Mucosa of descending colon (tissue), 3 donors: ENCODE data around the gene POLR3C. TPM values are rescaled to one million over a fixed set of nuclear protein-coding genes. Genes with fewer than 3 reads are reported as not detected.
"Not testable (repeated sequence)": the region's sequence is repeated elsewhere in the genome, so short reads cannot be mapped to it uniquely, and the experiment has no call there.

Experiments used
- ATAC-seq: fragments of 200-7000 bp; cut with Tn5 transposase; one replicate; pipeline ENCODE4 v1.9.1; 2020; ENCODE audit warnings: mild to moderate bottlenecking, moderate library complexity
- DNase-seq, 3 donors: peaks; one replicate each; pipeline ENCODE4 v3.0.0-alpha.2; 2020
- H3K36me3 ChIP-seq: fragments of 200-600 bp; one replicate; pipeline ENCODE4 v1.8.0; 2021; ENCODE audit warnings: low read depth, mild to moderate bottlenecking
- H3K4me1 ChIP-seq: fragments of 200-600 bp; one replicate; pipeline ENCODE4 v1.8.0; 2021; ENCODE audit warnings: low read depth, mild to moderate bottlenecking
- H3K4me3 ChIP-seq: fragments of 200-600 bp; one replicate; pipeline ENCODE4 v1.8.0; 2021; ENCODE audit warnings: mild to moderate bottlenecking
- H3K9me3 ChIP-seq: fragments of 200-600 bp; one replicate; pipeline ENCODE4 v1.8.0; 2021; ENCODE audit warnings: mild to moderate bottlenecking
- CTCF ChIP-seq: fragments of 200-600 bp; IDR thresholded peaks from one replicate; pipeline ENCODE4 v1.8.0; 2022; ENCODE audit warnings: antibody characterized with exemption, mild to moderate bottlenecking
- intact Hi-C, 2 donors: fragments of 100-400 bp; cut with DNase I in 1 of 2; cut with micrococcal nuclease in 1 of 2; formaldehyde crosslinking; loops; one replicate each; pipeline versions ENCODE4 v1.11.0 to v1.11.1; 2022; cut with DNase I, micrococcal nuclease
- total RNA-seq, 3 donors: library from RNA; stranded (reverse); fragmentation: NEBNext Ultra II Directional in 2 of 3; extraction: Animal tissue kit (Norgen Biotek cat#: 25700) in 2 of 3; gene quantifications; one replicate each; pipeline versions ENCODE4 v1.2.1 to v1.2.4, GENCODE V29; 2021 to 2023
- donor health status: DM: no; HTN: no; CAD: no; lungs with moderate emphysema.
- donor health status: DM: no; HTN: no; CAD: no.
- donor health status: DM: no; HTN: yes; CAD: no.

POLR3C gene
- total RNA-seq, 3 donors from 2014 or later, result 17.5 to 24.0 (median 23.0) TPM

DNA sequence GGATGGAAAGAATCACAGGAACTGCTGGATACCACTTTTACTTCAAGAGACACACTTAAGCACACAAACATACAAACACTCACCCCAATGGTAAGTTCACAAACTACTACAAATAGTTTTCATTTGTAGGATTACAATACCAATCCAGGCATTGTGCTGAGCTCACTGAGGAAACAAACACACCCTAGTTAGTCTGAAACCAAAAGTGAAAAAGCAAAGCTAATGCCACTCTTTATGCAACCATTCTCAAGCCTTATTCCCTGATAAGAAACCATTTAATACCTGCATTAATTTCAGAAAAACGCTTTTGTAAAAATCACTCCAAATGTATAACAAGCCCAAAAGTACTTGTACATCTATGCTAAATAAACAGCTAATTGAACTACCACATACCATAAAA is 38.5 kb upstream of the POLR3C start:
- intact Hi-C loops, result no loop called here
- ATAC-seq, result peak; percentile 75
- no peaks in the 10 kb centered on the region for H3K36me3 ChIP-seq
- H3K4me3 ChIP-seq, result no peak overlapping the region
- DNase-seq, result no peak
- no peaks in the 10 kb centered on the region for H3K9me3 ChIP-seq
- TF ChIP-seq CTCF, result no peak
- H3K4me1 ChIP-seq, result peaks cover 9% of the 10 kb centered on the region

DNA sequence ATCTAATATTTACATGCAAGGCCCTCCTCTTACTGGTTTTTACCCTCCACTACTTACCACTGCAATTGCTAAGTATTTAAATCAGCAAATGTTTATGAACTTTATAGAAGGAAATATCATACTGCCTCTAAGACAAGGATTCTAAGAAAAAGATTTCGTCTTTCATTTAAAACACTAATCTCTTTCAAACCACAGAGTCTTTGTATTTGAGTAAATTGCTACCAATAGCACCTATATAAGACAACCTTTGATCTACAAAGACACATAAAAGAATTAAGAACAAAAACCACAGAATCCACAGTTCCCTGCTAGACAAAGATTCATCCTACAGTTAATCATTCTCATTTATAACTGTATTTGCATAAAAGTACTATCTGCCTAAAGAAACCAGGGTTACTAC is 37.7 kb upstream of the POLR3C start:
- H3K9me3 ChIP-seq, result no peaks in the 10 kb centered on the region
- H3K36me3 ChIP-seq, result no peaks in the 10 kb centered on the region
- peaks cover 9% of the 10 kb centered on the region for H3K4me1 ChIP-seq
- no peak for TF ChIP-seq CTCF
- ATAC-seq (no peak), DNase-seq (no peak)
- intact Hi-C loops, result no loop called here
- no peak overlapping the region for H3K4me3 ChIP-seq

DNA sequence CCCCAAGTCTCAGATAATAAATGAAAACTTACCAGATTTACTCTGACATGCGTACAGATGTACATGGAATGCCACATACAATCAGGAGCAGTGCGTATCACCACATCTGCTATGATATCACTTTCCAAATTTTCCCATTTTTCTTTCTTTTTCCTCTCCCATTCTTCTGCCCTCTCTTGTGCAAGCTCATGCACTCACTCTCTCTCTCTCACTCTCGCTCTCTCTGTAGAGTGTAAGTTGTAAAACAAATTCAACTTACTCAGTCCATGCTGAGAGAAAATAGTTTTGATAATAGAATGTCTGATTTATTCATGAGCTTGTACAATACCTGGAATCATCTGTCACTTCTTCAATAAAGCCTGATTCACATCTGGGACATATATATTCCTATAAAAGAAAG is 35.4 kb upstream of the POLR3C start:
- ATAC-seq, result no peak
- intact Hi-C loops, result no loop called here

GRCh38 chr1:145791860-145792259 is 32.1 kb upstream of the POLR3C start:
- not testable (repeated sequence) for DNase-seq, ATAC-seq, H3K4me3 ChIP-seq

More for the DNA sequence above, 35.4 kb upstream of the POLR3C start:
- DNase-seq, result no peak
- no peak for TF ChIP-seq CTCF
- H3K4me1 ChIP-seq, result peaks cover 9% of the 10 kb centered on the region
- H3K9me3 ChIP-seq, result no peaks in the 10 kb centered on the region
- H3K4me3 ChIP-seq, result no peak overlapping the region
- no peaks in the 10 kb centered on the region for H3K36me3 ChIP-seq

DNA sequence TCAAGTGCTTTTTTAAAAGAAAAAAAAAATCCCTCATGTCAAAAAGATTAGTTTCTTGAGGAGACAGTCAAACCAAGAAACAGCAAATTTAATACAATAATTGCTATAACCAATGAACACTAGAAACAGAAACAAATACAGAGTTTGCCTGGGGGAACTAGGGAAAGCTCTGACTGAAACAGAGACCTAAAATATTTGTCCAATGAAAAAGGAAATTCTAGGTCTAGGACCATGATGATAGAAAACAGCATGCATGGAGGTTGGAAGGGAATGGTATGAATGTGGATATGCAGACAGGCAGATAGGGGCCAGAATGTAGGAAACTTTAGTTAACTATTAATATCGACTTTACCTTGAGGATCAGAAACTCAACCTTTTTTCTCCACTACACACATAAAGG is 31.5 kb upstream of the POLR3C start:
- no peaks in the 10 kb centered on the region for H3K4me1 ChIP-seq
- DNase-seq, result no peak
- no peak overlapping the region for H3K4me3 ChIP-seq
- H3K9me3 ChIP-seq, result peaks cover 13% of the 10 kb centered on the region
- no peak for TF ChIP-seq CTCF
- ATAC-seq, result no peak
- H3K36me3 ChIP-seq, result no peaks in the 10 kb centered on the region
- intact Hi-C loops, result no loop called here

More at GRCh38 chr1:145791860-145792259, 32.1 kb upstream of the POLR3C start:
- H3K9me3 ChIP-seq, H3K4me1 ChIP-seq, H3K36me3 ChIP-seq, intact Hi-C loops: not testable (repeated sequence)

- H3K36me3 ChIP-seq, result no peaks in the 10 kb centered on the region
- ATAC-seq (no peak), DNase-seq (no peak)
- intact Hi-C loops, result no loop called here
- H3K4me1 ChIP-seq, result no peaks in the 10 kb centered on the region
- peaks cover 17% of the 10 kb centered on the region for H3K9me3 ChIP-seq
- no peak for TF ChIP-seq CTCF
- no peak overlapping the region for H3K4me3 ChIP-seq
Observed at GRCh38 chr1:145795257-145795881, 28.6 kb upstream of the POLR3C start.
